Measurements from ENCODE around the gene RNF207. TPM values are rescaled to one million over a fixed set of nuclear protein-coding genes. Genes with fewer than 3 reads are reported as not detected.
A peak's percentile ranks its signal among the peaks of the same experiment; 100 is the strongest.

Gene RNF207
- total and polyA plus RNA-seq, 2 of the 8 experiments (the other 6 are each of a cell fraction or from before 2014, with no cell fraction given) = 3.9 to 5.4 TPM

GRCh38 chr1:6245869-6246496, 40.1 kb downstream of the RNF207 start:
- CTCF ChIA-PET (ENCODE audit: partially characterized antibody) = interaction anchor here (0.6 to 19.1 kb wide), 43 partner anchors 9 to 1659 kb away, joined by 3 to 353 read pairs (median 7); partner anchors contain the start of genes ACOT7, GPR153, ICMT and RNF207
- Histone ChIP-seq H4K8ac (ENCODE audit: extremely low read depth, insufficient read depth, low read length) (no peak overlapping the region), H3K14ac (ENCODE audit: insufficient read length) (no peak overlapping the region), H3K56ac (replicated peaks; ENCODE audit: insufficient read length, low read depth, low read length) (no peak overlapping the region), H3K4me1 (replicated peaks in 1 of 4; ENCODE audit: control insufficient read depth in 3 of 4, insufficient read depth in 4 of 4, low read length in 3 of 4) (peaks cover 9 to 34% (median 27%) of the 10 kb centered on the region in 4 experiments), H3K9ac (replicated peaks in 1 of 4; ENCODE audit: extremely low read depth in 1 of 4, low read depth in 3 of 4, low read length in 3 of 4) (no peak overlapping the region), H3K18ac (ENCODE audit: extremely low read depth, low read length) (0 out of 2 replicates have a peak overlapping the region, but pooled peaks have one; percentile 48), H2BK5ac (ENCODE audit: low read depth, low read length) (peak overlapping the region; percentile 56; the same call in 1 of the 2 replicates), H4K91ac (replicated peaks; ENCODE audit: insufficient read length, low read length) (no peak overlapping the region), H2AFZ (ENCODE audit: low read length) (no peak overlapping the region), H3K23ac (ENCODE audit: insufficient read length) (no peak overlapping the region), H3K4me3 (ENCODE audit: extremely low read depth in 1 of 4, insufficient read depth in 2 of 4, low read depth in 3 of 4, low read length in 4 of 4) (peak overlapping the region; percentile 59 to 91 (median 80)), H4K5ac (ENCODE audit: insufficient read length, low read depth, low read length) (no peak overlapping the region), H3K27me3 (replicated peaks in 1 of 4; ENCODE audit: control insufficient read depth in 3 of 4, extremely low read depth in 1 of 4, insufficient read depth in 3 of 4, low read length in 3 of 4) (peaks cover 16 to 43% (median 32%) of the 10 kb centered on the region in 4 experiments), H2BK120ac (replicated peaks; ENCODE audit: low read depth, low read length) (no peak overlapping the region), H3K79me1 (ENCODE audit: low read depth, low read length) (no peaks in the 10 kb centered on the region), H3K4ac (replicated peaks; ENCODE audit: insufficient read length, low read depth, low read length) (no peak overlapping the region), H2AK5ac (ENCODE audit: low read depth, low read length) (no peak overlapping the region), H3K27ac (ENCODE audit: low read depth, low read length) (no peak overlapping the region), H4K20me1 (replicated peaks in 1 of 2; ENCODE audit: control insufficient read depth in 1 of 2, insufficient read depth in 2 of 2, low read length in 2 of 2) (peaks cover 9 to 21% of the 10 kb centered on the region in 2 experiments), H2BK12ac (ENCODE audit: low read depth, low read length) (no peak overlapping the region; the same call in 1 of the 2 replicates), H3K23me2 (ENCODE audit: low read depth, low read length) (peaks cover 23% of the 10 kb centered on the region; the same call in 1 of the 2 replicates), H3K36me3 (ENCODE audit: control insufficient read depth in 2 of 4, insufficient read depth in 4 of 4, low read length in 3 of 4) (no peaks in the 10 kb centered on the region), H3K79me2 (ENCODE audit: control insufficient read depth in 1 of 2, insufficient read depth in 2 of 2, low read length in 2 of 2) (no peaks in the 10 kb centered on the region; a peak in 1 of 4 replicates), H2BK20ac (ENCODE audit: low read length) (no peak overlapping the region), H3K9me3 (ENCODE audit: insufficient read depth in 2 of 2, low read depth in 1 of 2, low read length in 1 of 2) (no peaks in the 10 kb centered on the region), H3K4me2 (ENCODE audit: insufficient read depth in 1 of 2, low read depth in 2 of 2, low read length in 2 of 2) (peak overlapping the region; percentile 18 to 92), H2BK15ac (ENCODE audit: low read length) (no peak overlapping the region)
- FAIRE-seq = no peak
- WGBS, 2 experiments (ENCODE audit: extremely low coverage in 1 of 2, insufficient coverage in 1 of 2, insufficient read length in 1 of 2, insufficient replicate concordance in 2 of 2, low coverage in 1 of 2, low lambda C conversion rate in 2 of 2, missing lambda C conversion rate in 1 of 2) = 9% methylated on average over 32 of the region's 49 CpGs; no CpG with 5 or more reads in 1 of the 2 experiments
- peak; percentile 73 to 99 for DNase-seq (ENCODE audit: low read depth in 1 of 2, low spot score in 2 of 2)
- POLR2A ChIA-PET (ENCODE audit: partially characterized antibody) = interaction anchor here (0.8 to 9.3 kb wide), 20 partner anchors 8 to 244 kb away, joined by 3 to 64 read pairs (median 3); partner anchors contain the start of genes ACOT7, ICMT, RNF207 and RPL22
- TF ChIP-seq CBX8 (IDR thresholded peaks at IDR 0.05; ENCODE audit: borderline replicate concordance, low read depth, low read length) (no peak), BACH1 (IDR thresholded peaks at IDR 0.05; ENCODE audit: low read length) (0 out of 2 replicates have a peak, but pooled peaks have one; percentile 28), BRCA1 (IDR thresholded peaks at IDR 0.05; ENCODE audit: low read depth, low read length) (no peak), TEAD4 (IDR thresholded peaks at IDR 0.05; ENCODE audit: low read depth, low read length) (0 out of 2 replicates have a peak, but pooled peaks have one; percentile 6), TAF7 (optimal IDR thresholded peaks at IDR 0.05; ENCODE audit: borderline replicate concordance, low read depth, low read length) (peak; percentile 57), RBBP5 (IDR thresholded peaks at IDR 0.05; ENCODE audit: borderline replicate concordance, low read depth, low read length) (no peak), EGR1 (IDR thresholded peaks at IDR 0.05; ENCODE audit: borderline replicate concordance, low read depth, low read length) (peak; percentile 52; the same call in 1 of the 2 replicates), RAD21 (IDR thresholded peaks at IDR 0.05 in 1 of 2, conservative IDR thresholded peaks at IDR 0.05 in 1 of 2; ENCODE audit: low read depth in 2 of 2, low read length in 2 of 2) (no peak)
- TF ChIP-seq, protein P1, sequence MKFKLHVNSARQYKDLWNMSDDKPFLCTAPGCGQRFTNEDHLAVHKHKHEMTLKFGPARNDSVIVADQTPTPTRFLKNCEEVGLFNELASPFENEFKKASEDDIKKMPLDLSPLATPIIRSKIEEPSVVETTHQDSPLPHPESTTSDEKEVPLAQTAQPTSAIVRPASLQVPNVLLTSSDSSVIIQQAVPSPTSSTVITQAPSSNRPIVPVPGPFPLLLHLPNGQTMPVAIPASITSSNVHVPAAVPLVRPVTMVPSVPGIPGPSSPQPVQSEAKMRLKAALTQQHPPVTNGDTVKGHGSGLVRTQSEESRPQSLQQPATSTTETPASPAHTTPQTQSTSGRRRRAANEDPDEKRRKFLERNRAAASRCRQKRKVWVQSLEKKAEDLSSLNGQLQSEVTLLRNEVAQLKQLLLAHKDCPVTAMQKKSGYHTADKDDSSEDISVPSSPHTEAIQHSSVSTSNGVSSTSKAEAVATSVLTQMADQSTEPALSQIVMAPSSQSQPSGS (IDR thresholded peaks at IDR 0.05; ENCODE audit: low read length) = peak; percentile 26; the same call in 1 of the 2 replicates
